ENCODE results near the gene GALNT7. TPM values are rescaled to one million over a fixed set of nuclear protein-coding genes. Genes with fewer than 3 reads are reported as not detected.

GALNT7 gene
- total and polyA plus RNA-seq, 10 of the 15 experiments (the other 5 are each of a cell fraction or from before 2014, with no cell fraction given) = 14.2 to 33.2 (median 28.9) TPM

DNA sequence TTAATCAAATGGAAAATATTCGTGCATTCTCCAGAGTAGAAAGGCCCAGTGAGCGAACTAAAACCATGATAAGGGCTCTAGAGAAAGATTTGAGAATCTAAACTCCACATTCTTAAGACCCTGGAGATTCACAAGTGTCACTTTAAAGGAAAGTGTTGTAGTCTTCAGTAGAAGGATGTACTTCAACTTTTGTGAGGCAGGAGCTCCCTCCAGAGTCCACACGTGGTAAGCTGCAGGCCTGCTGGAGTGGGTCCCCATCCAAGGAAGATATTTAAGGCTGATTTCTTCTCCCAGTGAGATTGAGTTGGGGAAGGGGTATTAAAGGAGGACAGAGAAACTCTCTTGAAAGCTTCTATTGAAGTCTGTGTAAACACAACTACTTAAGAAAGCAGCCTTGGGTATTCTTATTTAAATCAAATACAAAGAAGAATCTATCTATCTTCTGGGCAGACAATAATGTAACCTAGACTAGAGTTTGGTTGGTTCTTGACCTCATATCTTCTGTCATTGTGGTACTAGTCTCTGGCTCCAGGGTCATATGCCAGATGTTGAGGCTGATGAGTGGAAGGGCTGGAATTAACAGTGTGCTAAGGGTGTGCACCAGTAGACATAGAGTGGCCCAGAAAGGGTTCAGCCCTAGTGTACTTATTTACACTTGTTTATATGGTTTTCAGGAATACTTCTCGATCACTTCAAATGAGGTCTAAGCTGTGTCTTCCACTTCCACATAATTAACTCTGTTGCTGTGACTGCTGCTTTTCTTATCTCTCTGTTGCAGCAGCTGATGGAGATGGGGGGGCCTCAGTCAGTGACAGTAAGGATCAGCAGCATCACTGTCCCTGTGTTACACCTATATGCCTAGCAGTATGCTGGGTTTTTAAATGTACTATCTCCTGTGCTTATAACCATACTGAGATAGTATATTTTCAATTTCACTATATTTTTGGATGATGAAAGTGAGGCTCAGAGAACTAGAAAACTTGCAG, 89.4 kb downstream of the GALNT7 start:
- Histone ChIP-seq H3K9me3 (replicated peaks; ENCODE audit: control insufficient read depth, insufficient read depth, low read length) (no peaks in the 10 kb centered on the region; the same call in 2 of the 3 replicates), H2AFZ (ENCODE audit: control insufficient read depth, low read depth, low read length) (no peak overlapping the region; the same call in 1 of the 2 replicates), H3K4me3 (no peak overlapping the region), H3K4me2 (ENCODE audit: control insufficient read depth, insufficient read depth) (no peak overlapping the region), H3K36me3 (ENCODE audit: control insufficient read depth in 2 of 2, insufficient read depth in 2 of 2, low read length in 1 of 2) (peaks cover 0 to 5% of the 10 kb centered on the region in 2 experiments; a peak in 2 of 4 replicates), H3K79me2 (ENCODE audit: control insufficient read depth, insufficient read depth, low read length) (peaks cover 23% of the 10 kb centered on the region), H3K4me1 (ENCODE audit: control insufficient read depth, insufficient read depth, low read length) (peaks cover 15% of the 10 kb centered on the region), H3K27me3 (replicated peaks in 1 of 2; ENCODE audit: control insufficient read depth in 2 of 2, insufficient read depth in 2 of 2, low read length in 1 of 2) (no peaks in the 10 kb centered on the region), H3K27ac (ENCODE audit: control insufficient read depth, insufficient read depth) (no peak overlapping the region), H3K9ac (ENCODE audit: control insufficient read depth, insufficient read depth, low read length) (no peak overlapping the region), H4K20me1 (ENCODE audit: control insufficient read depth, insufficient read depth) (no peaks in the 10 kb centered on the region)
- 23% methylated on average over 4 of the region's 4 CpGs for WGBS (ENCODE audit: insufficient coverage, insufficient replicate concordance, low lambda C conversion rate, missing lambda C conversion rate)
- SMC1A ChIA-PET (ENCODE audit: uncharacterized antibody, unreplicated experiment) = interaction anchor here (0.6 to 4.0 kb wide), 41 partner anchors 9 to 855 kb away, joined by 3 to 96 read pairs (median 5); partner anchors contain the start of gene GALNT7
- POLR2A ChIA-PET = interaction anchor here (1.0 to 1.7 kb wide), 4 partner anchors 44 to 244 kb away, joined by 3 to 7 read pairs (median 4); no protein-coding TSS in a partner anchor
- BruUV-seq (replicated peaks) = no TSS peak
- no peak for FAIRE-seq
- no peak for TF ChIP-seq HDAC6 (IDR thresholded peaks at IDR 0.05; ENCODE audit: unreplicated experiment)
- peak; percentile 83 to 95 (median 91) for TF ChIP-seq CTCF (IDR thresholded peaks at IDR 0.05 in 2 of 3, conservative IDR thresholded peaks at IDR 0.05 in 1 of 3; ENCODE audit: control insufficient read depth in 2 of 3, extremely low read depth in 1 of 3, insufficient read depth in 1 of 3, low read depth in 3 of 3, low read length in 3 of 3)
- peak; percentile 96 for TF ChIP-seq RAD21 (IDR thresholded peaks at IDR 0.05; ENCODE audit: insufficient read depth, low read depth, low read length)
- TF ChIP-seq STAT1 (conservative IDR thresholded peaks at IDR 0.05) = no peak
- 0 out of 4 replicates have a peak, but pooled peaks of 1 of the 2 experiments have one; percentile 10 for TF ChIP-seq BHLHE40 (IDR thresholded peaks at IDR 0.05; ENCODE audit: borderline replicate concordance in 1 of 2, low read depth in 2 of 2, low read length in 1 of 2)
- TF ChIP-seq SMC3 (IDR thresholded peaks at IDR 0.05; ENCODE audit: borderline replicate concordance, low read length) = peak; percentile 90
- TF ChIP-seq SKIL (IDR thresholded peaks at IDR 0.05; ENCODE audit: low read depth, poor library complexity, severe bottlenecking) = peak; percentile 30
- DNase-seq (ENCODE audit: low read depth, low spot score) = no peak
- intact Hi-C loops (cut with micrococcal nuclease; ENCODE audit: unreplicated experiment) (loop anchor here (1.0 to 10.0 kb wide), 4 partner anchors 89 to 363 kb away; partner anchors contain the start of gene GALNT7), in situ Hi-C loops (cut with MboI) (loop anchor here (5.0 kb wide), 1 partner anchor 241 kb away; no protein-coding TSS in a partner anchor)
- RAD21 ChIA-PET (ENCODE audit: unreplicated experiment) = interaction anchor here (0.7 to 3.1 kb wide), 32 partner anchors 9 to 276 kb away, joined by 3 to 98 read pairs (median 4); partner anchors contain the start of gene GALNT7
- CTCF ChIA-PET = interaction anchor here (0.6 to 6.2 kb wide), 59 partner anchors 10 to 432 kb away, joined by 3 to 175 read pairs (median 4); partner anchors contain the start of gene GALNT7
- peak; percentile 92 for ATAC-seq

All from GM12878 (cell line).